Right lobe of liver (tissue), 4 donors: Measurements from ENCODE around the gene KLHDC10.

Experiments used
- POLR2A ChIP-seq: fragments of 450-650 bp; IDR thresholded peaks from one replicate; pipeline ENCODE4 v1.6.1; 2017; ENCODE audit warnings: antibody characterized with exemption, mild to moderate bottlenecking
- TF ChIP-seq, protein P1 (sequence below), 4 donors: fragments of 200-600 bp in 3 of 4; fragments of 450-650 bp in 1 of 4; IDR thresholded peaks; one replicate each; pipeline versions ENCODE4 v1.5.1 to v1.8.0; 2016 to 2022; ENCODE audit warnings: antibody characterized with exemption in 4 of 4, mild to moderate bottlenecking in 2 of 4
- donor health status: DM: no; HTN: no; CAD: no.
- donor health status: DM: no; HTN: no; CAD: no.
- donor health status: DM: no; HTN: yes; CAD: no.

DNA sequence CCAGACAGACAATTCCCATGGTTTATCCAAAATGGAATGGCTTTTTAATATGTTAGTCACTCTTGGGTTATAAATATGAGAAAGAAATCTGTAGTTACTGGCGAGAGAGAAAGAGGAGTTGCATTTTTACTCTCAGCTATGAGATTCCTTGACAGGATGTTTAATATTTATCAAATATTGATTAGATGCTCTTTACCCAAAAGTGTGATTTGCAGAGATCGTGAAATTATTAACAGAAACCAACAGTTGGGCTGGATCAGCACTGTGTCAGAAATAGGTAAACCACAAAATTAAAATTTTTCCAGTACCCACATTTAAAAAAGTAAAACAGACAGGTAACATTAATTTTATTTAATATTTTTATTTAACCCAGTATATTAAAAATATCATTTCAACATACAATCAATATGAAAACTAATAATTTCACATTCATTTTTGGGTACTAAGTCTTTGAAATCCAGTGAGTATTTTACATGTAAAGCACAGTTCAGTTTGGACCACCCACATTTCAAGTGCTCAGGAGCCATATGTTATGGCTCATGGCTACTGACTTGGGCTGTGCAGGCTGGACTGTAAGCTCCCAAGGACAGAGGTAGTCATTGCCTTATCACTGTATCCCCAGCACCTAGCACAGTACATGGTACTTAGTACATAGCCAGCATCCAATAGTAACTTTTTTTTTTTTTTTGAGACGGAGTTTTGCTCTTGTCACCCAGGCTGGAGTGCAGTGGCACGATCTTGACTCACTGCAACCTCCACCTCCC, 42.5 kb downstream of the KLHDC10 start:
- TF ChIP-seq, protein P1, sequence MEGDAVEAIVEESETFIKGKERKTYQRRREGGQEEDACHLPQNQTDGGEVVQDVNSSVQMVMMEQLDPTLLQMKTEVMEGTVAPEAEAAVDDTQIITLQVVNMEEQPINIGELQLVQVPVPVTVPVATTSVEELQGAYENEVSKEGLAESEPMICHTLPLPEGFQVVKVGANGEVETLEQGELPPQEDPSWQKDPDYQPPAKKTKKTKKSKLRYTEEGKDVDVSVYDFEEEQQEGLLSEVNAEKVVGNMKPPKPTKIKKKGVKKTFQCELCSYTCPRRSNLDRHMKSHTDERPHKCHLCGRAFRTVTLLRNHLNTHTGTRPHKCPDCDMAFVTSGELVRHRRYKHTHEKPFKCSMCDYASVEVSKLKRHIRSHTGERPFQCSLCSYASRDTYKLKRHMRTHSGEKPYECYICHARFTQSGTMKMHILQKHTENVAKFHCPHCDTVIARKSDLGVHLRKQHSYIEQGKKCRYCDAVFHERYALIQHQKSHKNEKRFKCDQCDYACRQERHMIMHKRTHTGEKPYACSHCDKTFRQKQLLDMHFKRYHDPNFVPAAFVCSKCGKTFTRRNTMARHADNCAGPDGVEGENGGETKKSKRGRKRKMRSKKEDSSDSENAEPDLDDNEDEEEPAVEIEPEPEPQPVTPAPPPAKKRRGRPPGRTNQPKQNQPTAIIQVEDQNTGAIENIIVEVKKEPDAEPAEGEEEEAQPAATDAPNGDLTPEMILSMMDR (IDR thresholded peaks at IDR 0.05) = no peak
- no peak for TF ChIP-seq POLR2A
